Upper lobe of left lung (tissue), 6 donors: ENCODE data around the gene TMEM176B. TPM values are rescaled to one million over a fixed set of nuclear protein-coding genes. Genes with fewer than 3 reads are reported as not detected.
A peak's percentile ranks its signal among the peaks of the same experiment; 100 is the strongest.

Source experiments
- ATAC-seq, 2 donors: fragments of 200-7000 bp; cut with Tn5 transposase; one replicate each; pipeline ENCODE4 v1.9.1; 2022; ENCODE audit warnings: mild to moderate bottlenecking in 2 of 2, moderate library complexity in 2 of 2; ENCODE audit not compliant: low FRiP score in 2 of 2
- DNase-seq, 2 donors: peaks; one replicate each; pipeline ENCODE4 v3.0.0-alpha.2; 2019 to 2020
- H3K27ac ChIP-seq, 4 donors: fragments of 200-600 bp; sonication (generic); one replicate each; pipeline ENCODE4 v1.5.1; 2016 to 2019
- H3K27me3 ChIP-seq, 4 donors: fragments of 200-600 bp; sonication (generic); one replicate each; pipeline ENCODE4 v1.5.1; 2017 to 2019
- H3K36me3 ChIP-seq, 4 donors: fragments of 200-600 bp; sonication (generic); one replicate each; pipeline ENCODE4 v1.5.1; 2016 to 2019
- H3K4me1 ChIP-seq, 4 donors: fragments of 200-600 bp; sonication (generic); one replicate each; pipeline ENCODE4 v1.5.1; 2018 to 2019
- H3K4me3 ChIP-seq, 4 donors: fragments of 200-600 bp; sonication (generic); one replicate each; pipeline ENCODE4 v1.5.1; 2017 to 2019; ENCODE audit warnings: mild to moderate bottlenecking in 2 of 4, moderate library complexity in 1 of 4
- H3K9me3 ChIP-seq, 4 donors: fragments of 200-600 bp; sonication (generic); one replicate each; pipeline ENCODE4 v1.5.1; 2018 to 2019
- EP300 ChIP-seq, 4 donors: sonication (generic); formaldehyde crosslinking; IDR thresholded peaks; one replicate each; pipeline ENCODE4 v1.5.1; 2017; ENCODE audit warnings: antibody characterized with exemption in 4 of 4, control low read depth in 2 of 4
- POLR2A ChIP-seq, 4 donors: fragments of 450-650 bp; IDR thresholded peaks; one replicate each; pipeline ENCODE4 v1.5.1; 2016 to 2017; ENCODE audit warnings: antibody characterized with exemption in 4 of 4, mild to moderate bottlenecking in 2 of 4
- POLR2AphosphoS5 ChIP-seq, 2 donors: sonication (generic); formaldehyde crosslinking; IDR thresholded peaks; one replicate each; pipeline ENCODE4 v1.5.1; 2017; ENCODE audit warnings: antibody characterized with exemption in 2 of 2
- WGBS, 2 donors: methylation state at CpG; one replicate each; pipeline ENCODE4 v1.1.5; 2017 to 2018; 5-methylcytosine and 5-hydroxymethylcytosine counted together
- total RNA-seq, 6 donors: library from RNA; depleted of rRNA in 4 of 6; stranded (reverse); fragments of >200 nt in 4 of 6; gene quantifications; one replicate each; pipeline versions ENCODE4 v1.1.0 to v1.2.1, GENCODE V29; 2016 to 2021
- TF ChIP-seq, protein P1 (sequence below), 6 experiments: fragments of 450-650 bp in 4 of 6; fragments of 200-600 bp in 2 of 6; sonication (generic) in 2 of 6; IDR thresholded peaks; one replicate each; pipeline ENCODE4 v1.5.1; 2016 to 2019; ENCODE audit warnings: antibody characterized with exemption in 6 of 6
- donor health status: DM: no; HTN: no; CAD: no; lungs with moderate emphysema.
- donor health status: DM: no; HTN: yes; CAD: no; lungs with severe emphysema.

Gene TMEM176B
- total RNA-seq: 10 to 100 TPM; 10.5 to 82.8 (median 27.4) TPM

DNA sequence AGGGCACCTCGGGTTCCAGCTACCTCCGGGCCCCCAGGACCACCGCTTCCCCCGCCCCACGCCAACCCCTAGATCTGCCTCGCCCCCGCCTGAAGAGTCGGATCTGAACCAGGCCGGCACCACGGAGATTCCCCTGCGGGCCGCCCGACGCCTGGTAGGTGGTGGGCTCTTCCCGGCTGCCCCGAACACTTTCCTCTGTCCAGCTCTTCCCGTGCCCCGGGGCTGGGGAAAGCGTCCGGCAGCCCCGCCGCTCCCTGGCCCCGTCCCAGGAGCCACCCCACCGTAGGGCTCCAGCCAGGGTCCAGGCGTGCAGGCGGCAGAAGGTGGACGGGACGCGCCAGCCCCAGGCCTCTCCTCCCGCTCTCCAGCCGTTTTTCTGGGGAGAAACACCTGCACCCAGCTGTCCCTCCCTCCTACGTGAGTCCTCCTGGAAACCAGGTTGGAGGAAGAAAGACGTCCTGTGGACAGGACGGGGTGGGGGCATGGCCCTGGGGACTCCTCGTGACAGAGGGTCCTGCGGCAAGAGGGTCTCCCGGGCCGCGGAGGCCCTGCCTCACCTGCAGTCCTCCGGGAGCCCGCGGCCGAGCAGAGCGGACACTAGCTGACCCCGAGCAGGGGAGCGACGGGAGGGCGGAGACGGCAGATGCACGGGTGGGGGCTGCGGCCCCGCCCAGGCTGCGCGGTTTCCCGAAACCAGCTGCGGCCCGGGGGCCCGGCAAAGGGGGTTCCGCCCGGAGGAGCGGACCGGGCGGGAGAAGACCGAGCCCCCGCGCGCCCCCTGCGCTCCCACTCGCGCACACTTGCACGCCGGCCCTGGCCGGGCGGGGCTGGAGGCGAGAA, at the start of gene TMEM176B:
Gene TMEM176B, minus strand, starts transcription at position 624 of the 840 bp plus-strand sequence. CDS start 3,795 bp downstream, outside the sequence.
- H3K9me3 ChIP-seq: peaks cover 0 to under 1% (median 0%) of the 10 kb centered on the region in 4 donors
- peaks cover 0 to 19% (median 6%) of the 10 kb centered on the region in 4 donors for H3K27me3 ChIP-seq
- peak within 1 kb of the TSS; percentile 39 to 62 (median 48) for H3K4me3 ChIP-seq
- peak within 1 kb of the TSS; percentile 55 to 73 (median 68) for H3K27ac ChIP-seq
- peak; percentile 34 to 84 for ATAC-seq
- peak in 1 of 2 donors; percentile 56 for TF ChIP-seq POLR2AphosphoS5 (IDR thresholded peaks at IDR 0.05)
- no peak for TF ChIP-seq EP300 (IDR thresholded peaks at IDR 0.05)
- H3K36me3 ChIP-seq: peaks cover 0 to 4% (median 0%) of the 10 kb centered on the region in 4 donors
- peak in 1 of 2 donors; percentile 91 for DNase-seq
- 12 to 35% methylated on average over 4 to 70 of the region's 75 CpGs for WGBS, 2 donors
- H3K4me1 ChIP-seq: peaks cover 9 to 24% (median 17%) of the 10 kb centered on the region in 4 donors

DNA sequence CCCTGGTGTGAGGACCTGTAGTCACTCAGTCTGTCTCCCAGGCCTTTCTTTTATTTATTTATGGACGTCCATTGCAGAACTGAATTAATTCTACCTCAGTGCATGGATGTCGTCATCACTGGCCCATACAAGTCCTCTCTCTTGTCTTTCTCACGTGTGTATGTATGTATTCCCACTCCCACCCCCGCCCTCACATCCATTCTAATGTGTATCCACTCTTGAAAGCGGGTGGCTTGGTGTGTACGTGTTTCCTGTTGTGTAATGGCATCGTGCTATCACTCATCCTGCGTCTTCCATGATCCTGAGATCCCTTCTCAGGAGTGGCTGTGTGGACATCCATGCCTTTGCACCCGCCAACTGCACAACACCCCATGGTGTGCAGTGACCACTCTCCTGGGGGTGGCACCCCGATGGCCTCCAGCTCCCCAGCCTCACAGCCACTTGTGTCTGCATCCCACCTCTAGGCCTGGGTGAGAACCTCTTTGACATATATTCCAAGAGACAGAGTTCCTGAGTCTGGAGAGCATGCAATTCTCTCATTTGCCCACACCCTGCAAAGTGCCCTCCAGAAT, 49.1 kb upstream of the TMEM176B start:
- H3K4me1 ChIP-seq: no peaks in the 10 kb centered on the region
- no peak overlapping the region for H3K4me3 ChIP-seq
- 79 to 87% methylated on average over 10 of the region's 10 CpGs for WGBS, 2 donors
- no peaks in the 10 kb centered on the region for H3K27me3 ChIP-seq
- H3K9me3 ChIP-seq: no peaks in the 10 kb centered on the region
- DNase-seq: no peak
- H3K27ac ChIP-seq: no peak overlapping the region
- no peaks in the 10 kb centered on the region for H3K36me3 ChIP-seq
- TF ChIP-seq EP300 (IDR thresholded peaks at IDR 0.05): no peak
- TF ChIP-seq POLR2A (IDR thresholded peaks at IDR 0.05): no peak
- TF ChIP-seq, protein P1, sequence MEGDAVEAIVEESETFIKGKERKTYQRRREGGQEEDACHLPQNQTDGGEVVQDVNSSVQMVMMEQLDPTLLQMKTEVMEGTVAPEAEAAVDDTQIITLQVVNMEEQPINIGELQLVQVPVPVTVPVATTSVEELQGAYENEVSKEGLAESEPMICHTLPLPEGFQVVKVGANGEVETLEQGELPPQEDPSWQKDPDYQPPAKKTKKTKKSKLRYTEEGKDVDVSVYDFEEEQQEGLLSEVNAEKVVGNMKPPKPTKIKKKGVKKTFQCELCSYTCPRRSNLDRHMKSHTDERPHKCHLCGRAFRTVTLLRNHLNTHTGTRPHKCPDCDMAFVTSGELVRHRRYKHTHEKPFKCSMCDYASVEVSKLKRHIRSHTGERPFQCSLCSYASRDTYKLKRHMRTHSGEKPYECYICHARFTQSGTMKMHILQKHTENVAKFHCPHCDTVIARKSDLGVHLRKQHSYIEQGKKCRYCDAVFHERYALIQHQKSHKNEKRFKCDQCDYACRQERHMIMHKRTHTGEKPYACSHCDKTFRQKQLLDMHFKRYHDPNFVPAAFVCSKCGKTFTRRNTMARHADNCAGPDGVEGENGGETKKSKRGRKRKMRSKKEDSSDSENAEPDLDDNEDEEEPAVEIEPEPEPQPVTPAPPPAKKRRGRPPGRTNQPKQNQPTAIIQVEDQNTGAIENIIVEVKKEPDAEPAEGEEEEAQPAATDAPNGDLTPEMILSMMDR (IDR thresholded peaks at IDR 0.05): no peak
- no peak for TF ChIP-seq POLR2AphosphoS5 (IDR thresholded peaks at IDR 0.05)
- no peak for ATAC-seq

DNA sequence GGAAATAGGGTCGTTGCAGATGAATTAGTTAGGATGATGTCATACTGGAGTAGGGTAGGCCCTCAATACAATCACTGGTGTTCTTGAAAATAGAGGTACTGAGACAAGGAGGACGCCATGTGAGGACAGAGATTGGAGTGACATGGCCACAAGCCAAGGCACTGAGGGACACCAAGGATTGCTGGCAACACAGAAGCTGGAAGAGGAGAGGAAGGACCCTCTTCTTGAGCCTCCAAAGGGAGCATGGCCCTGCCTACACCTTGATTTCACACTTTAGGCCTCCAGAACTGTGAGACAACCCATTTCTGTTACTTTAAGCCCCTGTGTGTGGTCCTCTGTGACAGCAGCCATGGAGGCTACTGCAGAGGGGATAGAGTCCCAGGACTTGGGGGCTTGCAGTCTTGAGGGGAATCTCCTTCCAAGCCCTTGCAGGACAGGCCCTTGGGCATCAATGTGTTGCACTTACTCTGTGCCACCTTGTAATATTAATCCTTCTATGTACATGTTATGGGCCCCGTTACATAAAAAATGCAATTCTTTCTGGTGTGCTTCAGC, 48.5 kb upstream of the TMEM176B start:
- WGBS, 2 donors: 83 to 85% methylated on average over 3 of the region's 3 CpGs
- Histone ChIP-seq H3K27me3 (no peaks in the 10 kb centered on the region), H3K4me1 (no peaks in the 10 kb centered on the region), H3K9me3 (no peaks in the 10 kb centered on the region), H3K4me3 (no peak overlapping the region), H3K27ac (no peak overlapping the region), H3K36me3 (no peaks in the 10 kb centered on the region)
- no peak for DNase-seq
- TF ChIP-seq POLR2A (IDR thresholded peaks at IDR 0.05) (no peak), EP300 (IDR thresholded peaks at IDR 0.05) (no peak), POLR2AphosphoS5 (IDR thresholded peaks at IDR 0.05) (no peak)
- TF ChIP-seq, protein P1 (IDR thresholded peaks at IDR 0.05): no peak
- no peak for ATAC-seq

DNA sequence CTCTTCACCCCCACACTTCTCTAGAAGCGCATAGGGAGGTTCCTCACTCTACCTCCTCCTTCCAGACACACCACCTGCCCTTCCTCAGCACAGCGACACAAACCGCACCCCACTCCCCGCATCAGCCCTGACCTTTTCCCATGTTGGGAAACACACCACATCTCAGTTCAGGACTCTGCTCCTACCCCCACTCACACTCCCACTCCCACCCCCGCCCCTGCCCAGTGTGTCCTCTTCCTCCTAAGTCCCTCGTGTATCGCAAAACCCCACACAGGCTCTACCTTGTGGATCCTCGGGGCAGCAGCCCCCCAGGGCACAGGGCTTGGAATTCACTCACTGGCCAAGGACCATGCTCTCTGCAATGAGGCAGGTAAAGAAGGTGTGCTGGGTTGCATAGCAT, 47.9 kb upstream of the TMEM176B start:
- no peaks in the 10 kb centered on the region for H3K36me3 ChIP-seq
- no peak for ATAC-seq
- no peaks in the 10 kb centered on the region for H3K4me1 ChIP-seq
- H3K9me3 ChIP-seq: no peaks in the 10 kb centered on the region
- no peak for DNase-seq
- H3K27me3 ChIP-seq: no peaks in the 10 kb centered on the region
- H3K27ac ChIP-seq: no peak overlapping the region
- TF ChIP-seq EP300 (IDR thresholded peaks at IDR 0.05) (no peak), POLR2AphosphoS5 (IDR thresholded peaks at IDR 0.05) (no peak), POLR2A (IDR thresholded peaks at IDR 0.05) (no peak)
- TF ChIP-seq, protein P1 (IDR thresholded peaks at IDR 0.05): no peak
- H3K4me3 ChIP-seq: no peak overlapping the region
- WGBS, 2 donors: 93 to 94% methylated on average over 8 of the region's 8 CpGs

DNA sequence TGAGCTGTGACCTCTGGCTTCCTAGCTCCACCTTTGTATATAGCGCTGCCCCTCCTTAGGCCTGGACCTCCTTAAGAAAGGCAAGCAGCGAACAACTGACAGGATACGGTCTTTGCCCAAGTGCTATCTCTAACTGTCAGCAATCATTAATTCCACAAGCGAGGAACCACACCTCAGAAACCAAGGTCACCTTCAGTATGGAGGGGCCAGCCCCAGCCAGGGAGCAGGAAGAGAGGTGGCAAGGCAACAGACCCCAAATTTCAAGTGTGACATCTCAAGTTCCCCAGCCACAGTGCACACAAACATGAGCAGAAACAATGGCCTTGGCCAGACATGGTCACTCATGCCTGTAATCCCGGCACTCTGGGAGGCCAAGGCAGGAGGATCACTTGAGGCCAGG, 47.4 kb upstream of the TMEM176B start:
- no peak for ATAC-seq
- Histone ChIP-seq H3K4me3 (no peak overlapping the region), H3K9me3 (no peaks in the 10 kb centered on the region), H3K27ac (no peak overlapping the region), H3K4me1 (no peaks in the 10 kb centered on the region), H3K36me3 (no peaks in the 10 kb centered on the region), H3K27me3 (no peaks in the 10 kb centered on the region)
- DNase-seq: no peak
- WGBS, 2 donors: 86 to 99% methylated on average over 5 of the region's 5 CpGs
- TF ChIP-seq, protein P1 (IDR thresholded peaks at IDR 0.05): no peak
- TF ChIP-seq POLR2A (IDR thresholded peaks at IDR 0.05) (no peak), EP300 (IDR thresholded peaks at IDR 0.05) (no peak), POLR2AphosphoS5 (IDR thresholded peaks at IDR 0.05) (no peak)
